ENCODE data around the gene NDE1.

- TF ChIP-seq ZNF23 (CRISPR knock-in tag; IDR thresholded peaks at IDR 0.05) (no peak), ETV6 (IDR thresholded peaks at IDR 0.05; ENCODE audit: borderline replicate concordance in 1 of 2, low read depth in 2 of 2, low read length in 1 of 2) (no peak), ETV6 (CRISPR knock-in tag; IDR thresholded peaks at IDR 0.05; ENCODE audit: borderline replicate concordance) (no peak), SREBF1 (IDR thresholded peaks at IDR 0.05; ENCODE audit: borderline replicate concordance, low read depth, low read length) (no peak), TFAM (CRISPR knock-in tag; conservative IDR thresholded peaks at IDR 0.05) (no peak), EP300 (IDR thresholded peaks at IDR 0.05; ENCODE audit: low read length) (no peak), CBX1 (IDR thresholded peaks at IDR 0.05; ENCODE audit: low read depth) (no peak), CBFA2T3 (IDR thresholded peaks at IDR 0.05) (no peak), ZBTB26 (CRISPR knock-in tag; IDR thresholded peaks at IDR 0.05) (no peak), HLTF (IDR thresholded peaks at IDR 0.05) (no peak), MAFK (IDR thresholded peaks at IDR 0.05; ENCODE audit: low read length) (no peak), CREB1 (IDR thresholded peaks at IDR 0.05) (no peak), CREB1 (CRISPR knock-in tag; IDR thresholded peaks at IDR 0.05) (no peak)
These were observed 34.0 kb upstream of the NDE1 start for GRCh38 chr16:15616012-15616411.
